ENCODE data around the gene CNIH3. TPM values are rescaled to one million over a fixed set of nuclear protein-coding genes. Genes with fewer than 3 reads are reported as not detected.

The CNIH3 gene
- total and polyA plus RNA-seq, 2 of the 4 experiments (the other 2 are of a cell fraction): 2.0 to 2.9 TPM

- ChIA-PET CTCF (interaction anchor here (1.3 kb wide), 1 partner anchor 19 kb away, joined by 4 read pairs; no protein-coding TSS in a partner anchor), POLR2A (ENCODE audit: unreplicated experiment) (no interaction called here)
- Histone ChIP-seq H3K9me1 (ENCODE audit: insufficient read depth, low read length) (no peaks in the 10 kb centered on the region), H3K56ac (ENCODE audit: extremely low read depth, insufficient read depth, low read length) (no peak overlapping the region), H3K14ac (replicated peaks; ENCODE audit: low read depth, low read length) (no peak overlapping the region), H4K91ac (ENCODE audit: insufficient read depth, low read depth, low read length) (no peak overlapping the region), H3K4me3 (ENCODE audit: insufficient read depth, low read depth, low read length) (no peak overlapping the region), H3K36me3 (ENCODE audit: control insufficient read depth, insufficient read depth, low read length) (no peaks in the 10 kb centered on the region), H3K4ac (ENCODE audit: low read depth, low read length) (no peak overlapping the region), H2BK15ac (ENCODE audit: low read depth, low read length) (no peak overlapping the region), H3K27me3 (ENCODE audit: control insufficient read depth, insufficient read depth, low read length) (peaks cover 19% of the 10 kb centered on the region), H2AK5ac (ENCODE audit: low read depth, low read length) (no peak overlapping the region), H3K9me3 (ENCODE audit: control insufficient read depth, insufficient read depth, low read length) (no peaks in the 10 kb centered on the region), H3K4me1 (ENCODE audit: control insufficient read depth, insufficient read depth, low read length) (peaks cover 7% of the 10 kb centered on the region; the same call in 1 of the 2 replicates), H2AK9ac (replicated peaks; ENCODE audit: low read depth, low read length, poor library complexity) (no peak overlapping the region), H4K20me1 (ENCODE audit: insufficient read depth, low read length) (no peaks in the 10 kb centered on the region), H2BK5ac (ENCODE audit: low read depth, low read length, poor library complexity, severe bottlenecking) (no peak overlapping the region), H3K9ac (ENCODE audit: low read depth, low read length) (no peak overlapping the region), H2BK120ac (ENCODE audit: low read depth, low read length) (no peak overlapping the region), H2AFZ (replicated peaks; ENCODE audit: low read length, poor library complexity) (no peak overlapping the region), H4K5ac (ENCODE audit: low read depth, low read length) (no peak overlapping the region), H3K27ac (ENCODE audit: insufficient read depth, low read length) (no peak overlapping the region), H2BK20ac (ENCODE audit: low read depth, low read length) (no peak overlapping the region), H3K18ac (ENCODE audit: low read depth, low read length) (no peak overlapping the region), H3K23ac (ENCODE audit: low read depth, low read length) (no peak overlapping the region), H3K79me1 (ENCODE audit: low read depth in 1 of 2, low read length in 2 of 2) (peaks cover 0 to 8% of the 10 kb centered on the region in 2 experiments; a peak in 1 of 4 replicates), H4K8ac (ENCODE audit: low read depth in 2 of 2, low read length in 2 of 2) (no peak overlapping the region), H3K4me2 (ENCODE audit: low read depth, low read length) (no peak overlapping the region)
- in situ Hi-C loops (cut with MboI; ENCODE audit: low sequenced_read_pairs) (no loop called here), dilution Hi-C loops (cut with HindIII; ENCODE audit: low sequenced_read_pairs, unreplicated experiment) (no loop called here), intact Hi-C loops (cut with micrococcal nuclease) (no loop called here)
- TF ChIP-seq USF2 (IDR thresholded peaks at IDR 0.05; ENCODE audit: low read depth, low read length) (no peak), RCOR1 (IDR thresholded peaks at IDR 0.05; ENCODE audit: insufficient replicate concordance, low read length) (no peak), MAFK (IDR thresholded peaks at IDR 0.05; ENCODE audit: low read depth, low read length) (no peak), CEBPB (IDR thresholded peaks at IDR 0.05; ENCODE audit: low read depth, low read length) (no peak), RFX5 (IDR thresholded peaks at IDR 0.05; ENCODE audit: low read depth, low read length) (no peak), CHD1 (IDR thresholded peaks at IDR 0.05; ENCODE audit: low read depth, low read length) (no peak)
- ATAC-seq (ENCODE audit: low read depth): no peak
- no peak for DNase-seq
- no CpG with 5 or more reads among the region's 1 CpG for WGBS, 2 experiments (ENCODE audit: extremely low coverage in 2 of 2, insufficient read length in 1 of 2)
- BruUV-seq (replicated peaks): no TSS peak
Observed at GRCh38 chr1:224612246-224612645, 3.9 kb upstream of the CNIH3 start.

Data from IMR-90 (cell line).